Stimulated activated CD8-positive, alpha-beta memory T cell treated with anti-CD3 and anti-CD28 coated beads, Interleukin-7, amount 100 ng/mL, for 48 hours (primary cell): Measurements from ENCODE around the gene TTC23L.

Experiments
- DNase-seq, 2 donors: peaks; one replicate each; pipeline ENCODE4 v3.0.0-alpha.2; 2020; ENCODE audit warnings: low read depth in 1 of 2; ENCODE audit errors: extremely low read depth in 1 of 2

The TTC23L gene

DNA sequence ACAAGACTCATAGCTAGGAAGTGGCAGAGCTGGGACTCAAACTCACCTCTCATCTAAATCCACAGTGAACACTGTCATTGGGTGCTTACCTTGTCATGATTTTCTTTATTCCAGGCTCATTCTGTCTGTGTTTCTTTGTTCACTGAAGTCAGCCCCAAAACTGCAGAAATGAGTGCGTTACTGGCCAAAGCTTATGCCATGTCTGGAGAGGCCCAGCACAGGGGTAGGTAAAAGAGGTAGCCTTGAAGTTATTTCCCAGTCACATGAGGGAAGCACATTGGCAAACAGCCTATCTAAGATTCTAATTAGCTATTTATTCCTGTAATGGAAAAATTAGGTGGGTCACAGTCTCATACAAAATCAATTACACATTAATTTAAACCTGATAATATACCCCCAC, 29.8 kb downstream of the TTC23L start:
- DNase-seq: no peak

DNA sequence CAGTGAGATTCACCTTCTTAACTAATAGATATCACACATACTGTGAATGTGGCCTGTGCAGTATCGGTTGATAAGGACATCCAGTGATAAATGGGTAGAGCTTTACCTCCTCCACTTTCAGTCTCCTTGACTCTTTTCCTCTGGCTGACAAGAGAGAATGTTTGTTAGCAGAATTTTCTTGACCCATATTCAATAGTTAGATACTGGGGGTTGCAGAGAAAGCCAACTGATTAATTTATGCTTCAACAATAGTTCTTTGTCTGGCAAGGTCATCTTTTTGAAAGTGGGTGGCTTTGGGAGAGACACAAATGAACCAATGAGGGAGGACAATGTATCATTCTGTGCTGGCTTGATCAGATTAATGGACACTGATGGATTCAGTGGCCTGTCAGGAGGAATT, 30.3 kb downstream of the TTC23L start:
- DNase-seq: no peak

DNA sequence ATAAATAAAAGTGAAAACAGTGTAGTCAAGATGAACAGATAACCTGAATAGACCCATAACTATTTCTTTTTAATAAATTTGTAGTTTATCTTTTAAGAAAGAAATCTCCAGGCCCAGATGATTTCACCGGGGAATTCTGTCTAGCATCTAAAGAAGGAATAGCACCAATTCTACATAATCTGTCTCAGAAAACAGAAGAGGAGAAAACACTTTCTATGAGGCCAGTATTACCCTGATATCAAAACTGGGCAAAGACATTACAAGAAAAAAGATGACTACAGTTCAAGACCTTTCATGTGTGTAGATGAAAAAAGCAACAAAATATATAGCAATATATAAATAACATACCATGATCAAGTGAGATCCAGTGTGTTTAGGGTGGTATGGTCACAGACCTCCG, 31.4 kb downstream of the TTC23L start:
- DNase-seq: no peak

DNA sequence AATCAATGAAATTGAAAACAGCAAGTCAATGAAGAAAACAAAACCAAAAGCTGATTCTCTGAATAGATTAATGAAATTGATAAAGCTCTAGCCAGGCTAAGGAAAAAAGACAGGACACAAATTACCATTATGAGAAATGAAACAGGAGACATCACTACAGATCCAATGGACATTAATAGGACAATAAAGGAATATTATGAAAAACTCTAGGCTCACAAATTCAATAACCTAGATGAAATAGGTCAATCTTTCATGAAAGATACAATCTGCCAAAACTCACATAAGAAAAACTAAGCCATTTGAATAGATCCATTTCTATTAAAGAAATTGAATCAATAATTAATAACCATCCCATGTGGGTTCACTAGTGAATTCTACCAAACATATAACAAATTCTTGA, 37.3 kb downstream of the TTC23L start:
- DNase-seq: no peak

DNA sequence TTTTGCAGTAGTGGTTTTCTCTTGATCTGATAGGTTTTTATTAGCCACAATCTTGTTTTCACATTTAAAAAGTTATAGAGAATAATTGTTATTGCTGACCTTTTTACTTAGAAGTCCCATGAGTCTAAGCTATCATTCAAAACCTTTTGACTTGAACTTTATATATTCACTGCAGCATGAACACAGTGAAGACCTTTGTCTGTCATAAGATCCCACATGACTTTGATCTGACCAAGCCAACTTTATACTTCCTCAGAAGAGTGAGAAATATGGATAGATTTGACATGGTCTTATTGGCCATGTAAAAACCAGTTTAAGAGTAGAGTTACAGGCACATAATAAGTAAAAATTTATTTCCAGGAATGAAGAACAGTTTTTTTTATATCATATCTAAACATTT, 42.3 kb downstream of the TTC23L start:
- no peak for DNase-seq

DNA sequence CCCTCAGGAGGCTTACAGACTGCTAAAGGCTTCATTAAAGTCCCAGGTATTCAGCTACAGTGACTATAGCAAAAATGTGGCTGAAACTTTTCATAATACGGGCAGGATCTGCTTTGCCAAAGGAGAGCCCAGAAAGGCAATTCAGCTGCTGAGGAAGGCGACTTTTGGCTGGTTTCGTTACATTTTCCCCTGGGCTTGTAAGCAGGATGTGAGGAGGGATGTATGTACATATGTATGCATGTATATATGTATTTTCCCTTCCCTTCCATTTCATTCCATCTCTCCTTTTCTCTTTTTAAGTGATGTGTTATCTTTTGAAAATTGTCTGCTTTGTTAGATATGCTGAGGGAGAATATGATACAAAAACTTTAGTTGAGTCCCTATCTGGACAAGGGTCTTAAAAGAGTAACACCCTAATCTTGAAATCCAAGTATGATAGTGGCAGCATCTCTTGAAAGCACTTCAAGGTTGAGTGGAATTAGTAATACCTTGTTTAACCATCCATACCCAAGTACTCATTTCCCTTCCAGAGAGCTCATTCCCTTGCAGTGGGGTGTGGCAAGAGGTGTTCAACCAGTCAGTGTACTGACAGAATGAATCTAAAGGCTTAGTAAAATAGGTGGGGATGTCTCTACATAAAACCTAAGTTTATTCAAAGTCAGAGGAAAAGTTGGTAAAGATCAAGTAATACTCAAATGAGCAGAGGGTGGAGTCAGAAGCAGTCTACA, 47.6 kb downstream of the TTC23L start:
- no peak for DNase-seq

DNA sequence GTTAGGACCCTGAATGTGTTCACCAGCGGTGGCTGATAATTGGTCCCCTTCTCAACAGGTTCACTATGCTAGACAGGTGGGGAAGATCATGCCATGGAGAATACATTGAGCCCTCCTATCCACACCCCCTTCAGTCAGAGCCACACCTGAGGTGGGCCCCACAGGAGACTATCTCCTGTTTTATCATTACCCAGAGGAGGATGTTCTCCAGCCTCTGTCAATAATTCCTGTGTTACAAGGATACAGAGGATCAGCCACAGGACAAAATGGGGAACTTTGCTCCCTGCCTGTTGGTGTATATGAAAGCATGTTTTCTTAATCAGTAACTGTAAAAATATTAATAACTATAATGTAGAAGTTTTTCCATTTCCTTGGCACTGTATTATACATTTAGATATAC, 50.4 kb downstream of the TTC23L start:
- DNase-seq: no peak

DNA sequence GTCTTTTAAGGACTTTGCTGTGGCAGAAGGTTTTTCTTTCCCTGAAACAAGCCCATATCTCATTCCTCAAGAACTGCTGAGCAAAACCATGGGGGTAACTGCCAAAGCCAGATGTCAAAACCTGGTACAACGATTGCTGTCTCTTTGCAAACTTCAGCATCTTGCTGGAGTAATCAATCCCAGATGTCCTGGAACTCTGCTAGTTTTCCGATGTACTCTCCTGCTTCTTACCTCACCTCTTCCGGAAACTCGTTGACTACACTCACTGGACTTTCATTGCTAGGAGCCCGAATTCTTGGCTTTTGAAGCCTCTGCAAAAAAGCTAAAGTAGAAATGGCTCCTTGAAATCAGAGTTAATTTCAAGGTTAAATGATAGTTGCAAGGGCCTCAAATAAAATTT, 53.0 kb downstream of the TTC23L start:
- DNase-seq: no peak

DNA sequence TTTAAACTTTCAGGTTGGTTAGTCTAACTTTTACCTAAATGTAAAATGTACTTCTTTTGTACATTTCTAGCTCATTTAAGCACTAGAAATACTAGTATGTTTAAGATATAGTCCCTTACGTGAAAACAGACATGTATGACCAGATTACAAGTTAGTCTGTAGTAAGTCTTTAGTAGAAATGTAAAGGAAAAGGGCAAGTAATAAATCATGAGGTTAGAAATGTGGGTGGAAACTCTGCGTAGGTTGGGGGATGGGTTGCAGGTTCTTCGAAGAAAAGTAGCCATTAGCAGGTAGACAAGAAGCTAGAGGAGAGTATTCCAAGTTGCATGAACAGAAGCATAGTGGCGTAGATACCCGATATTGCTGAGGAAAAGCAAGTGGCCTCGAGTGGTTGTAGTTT, 53.5 kb downstream of the TTC23L start:
- DNase-seq: no peak

DNA sequence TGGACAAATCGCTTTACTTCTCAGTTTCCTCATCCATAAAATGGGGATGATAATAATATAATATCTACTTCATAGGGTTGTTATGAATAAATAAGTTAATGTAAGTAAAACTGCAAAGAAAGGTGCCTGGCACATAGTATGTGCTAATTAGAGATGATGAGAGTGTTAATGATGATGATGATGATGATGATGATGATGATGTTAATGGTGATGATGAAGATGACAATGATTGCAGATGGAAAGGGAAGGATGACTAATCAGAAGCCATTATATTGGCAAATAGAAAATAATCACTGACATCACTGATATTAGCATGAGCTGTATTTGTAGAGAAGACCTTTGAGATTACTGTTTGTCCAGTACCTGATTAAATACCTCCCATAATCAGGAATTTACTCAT, 55.8 kb downstream of the TTC23L start:
- DNase-seq: no peak

DNA sequence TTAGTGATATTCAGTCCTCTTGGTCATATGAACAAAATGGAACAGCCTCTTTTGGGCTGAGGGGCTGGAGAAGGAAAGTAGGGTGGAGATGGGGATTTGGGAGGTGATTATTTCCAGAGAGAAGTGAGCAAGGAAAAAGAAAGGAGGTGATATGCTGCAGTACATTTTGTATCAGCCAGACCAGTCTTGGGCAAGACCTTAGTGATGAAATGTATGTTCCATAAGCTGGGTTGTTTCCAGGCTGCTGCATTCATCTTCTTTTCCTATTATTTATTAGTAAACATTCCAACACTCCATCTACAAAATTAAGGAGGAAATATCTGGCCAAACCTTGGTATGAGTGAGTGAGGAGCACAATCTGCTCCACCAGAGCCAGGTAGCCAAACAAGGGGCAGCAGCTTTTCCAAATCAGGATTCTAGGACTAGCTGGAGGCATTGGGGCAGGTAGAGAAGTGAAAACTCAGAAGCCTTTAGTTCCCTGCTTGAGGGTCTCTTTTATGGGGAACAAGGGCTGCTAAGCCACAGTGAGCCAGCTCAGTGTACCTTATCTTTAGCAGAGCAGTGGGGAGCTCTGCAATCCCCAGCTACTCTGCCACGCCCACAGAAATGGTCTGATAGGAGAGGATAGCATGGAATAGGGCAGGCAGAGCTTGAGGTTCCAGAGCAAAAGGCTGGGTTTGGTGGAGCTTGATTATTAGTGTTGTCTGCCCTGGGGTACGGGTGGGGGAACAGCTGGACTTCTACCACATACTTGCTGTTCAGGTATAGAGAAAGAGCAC, 56.9 kb downstream of the TTC23L start:
- no peak for DNase-seq

DNA sequence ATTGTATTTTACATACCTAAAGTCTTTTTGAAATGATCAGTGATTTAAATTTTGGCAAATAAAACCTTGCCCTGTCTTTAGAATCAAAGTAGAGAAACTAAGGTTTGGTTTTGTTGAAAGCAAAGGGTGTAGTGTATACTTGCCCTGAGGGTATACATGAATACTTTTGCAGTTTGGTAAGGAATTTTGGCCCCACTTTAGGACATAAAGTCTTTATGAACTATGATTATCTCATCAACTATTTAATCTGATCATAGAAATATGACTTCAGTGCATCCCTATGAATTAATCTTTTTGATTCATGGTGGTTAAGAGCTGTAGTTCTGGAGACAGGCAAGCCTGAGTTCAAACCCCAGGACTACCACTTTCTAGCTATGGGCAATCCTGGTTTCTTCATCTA, 58.7 kb downstream of the TTC23L start:
- DNase-seq: no peak

DNA sequence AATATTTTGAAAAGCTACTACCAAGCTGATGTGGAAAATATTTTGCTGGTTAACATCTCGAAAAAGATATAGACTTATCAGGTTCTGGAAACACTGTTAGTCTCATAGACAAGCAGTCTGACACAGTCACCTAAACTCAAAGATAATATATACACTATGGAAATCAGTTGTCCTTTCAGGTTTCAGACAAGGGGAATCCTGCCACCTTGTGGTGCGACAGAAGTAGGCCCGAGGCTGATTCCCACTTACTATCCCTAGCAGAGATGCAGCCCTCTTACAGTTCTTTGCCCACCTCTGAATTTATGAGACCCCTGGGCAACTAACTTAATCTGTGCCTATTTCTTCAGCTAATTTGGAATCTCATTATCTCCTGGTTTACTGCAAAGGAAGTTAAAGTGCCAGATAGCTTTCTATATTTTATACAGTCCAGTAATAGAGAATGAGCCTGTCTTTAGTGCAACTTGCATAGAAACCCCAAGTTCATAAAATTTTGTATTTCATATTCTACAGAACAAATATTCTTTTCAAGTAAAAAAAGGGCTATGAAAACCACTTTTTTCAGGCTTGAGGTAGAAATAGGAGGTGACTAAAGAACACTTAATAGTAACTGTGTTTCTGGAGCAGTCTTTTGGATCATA, 59.4 kb downstream of the TTC23L start:
- DNase-seq: no peak

DNA sequence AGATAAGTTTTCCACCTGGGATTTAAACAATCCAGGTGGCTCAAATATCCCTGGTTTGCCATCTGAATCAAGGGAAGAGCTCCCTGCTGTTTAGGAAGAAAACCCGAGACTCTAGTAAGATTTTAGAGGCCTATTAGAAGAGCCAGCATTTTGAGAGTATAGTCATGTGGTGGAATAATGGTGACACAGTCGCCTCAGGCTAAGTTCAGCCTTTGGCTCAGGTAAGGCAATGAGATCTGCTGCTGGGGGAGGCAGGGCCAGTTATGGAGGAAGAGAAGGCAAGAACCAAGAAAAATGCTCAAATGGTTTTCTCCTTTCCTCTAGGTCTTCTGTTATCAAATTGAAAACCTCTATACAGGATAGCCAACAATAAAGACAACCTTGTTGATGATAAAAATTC, 60.1 kb downstream of the TTC23L start:
- no peak for DNase-seq

DNA sequence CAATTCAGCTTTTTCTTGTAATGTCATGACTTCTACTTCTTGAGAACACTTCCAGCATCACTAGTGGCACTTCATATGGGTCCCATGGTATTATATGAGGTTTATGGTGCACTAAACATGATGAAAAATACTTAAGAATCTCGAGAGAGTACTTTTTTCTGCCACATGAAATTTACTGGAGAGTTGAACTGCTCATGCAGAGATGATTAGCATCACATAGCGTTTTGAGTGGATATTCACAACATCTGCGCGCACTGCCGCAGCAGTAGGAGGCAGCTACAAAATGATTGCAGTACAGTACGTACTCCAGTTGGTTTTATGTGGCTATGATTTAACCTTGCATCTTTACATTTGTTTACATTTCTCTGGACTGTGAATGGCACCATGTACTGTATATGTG, 61.7 kb downstream of the TTC23L start:
- no peak for DNase-seq

DNA sequence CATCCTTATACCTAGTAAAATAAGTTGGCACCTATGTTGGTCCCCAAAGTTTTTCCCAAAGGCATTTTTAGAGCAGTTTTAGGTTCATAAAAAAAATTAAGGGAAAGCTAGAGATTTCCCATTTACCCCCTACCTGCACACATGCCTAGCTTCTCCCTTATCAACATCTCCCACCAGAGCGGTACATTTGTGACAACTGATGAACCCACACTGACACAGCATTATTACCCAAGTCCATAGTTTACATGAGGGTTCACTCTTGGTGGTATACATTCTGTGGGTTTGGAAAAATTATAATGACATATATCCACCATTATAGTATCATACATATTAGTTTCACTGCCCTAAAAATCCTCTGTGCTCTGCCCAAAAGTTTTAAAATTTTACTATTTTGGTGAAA, 64.3 kb downstream of the TTC23L start:
- no peak for DNase-seq

DNA sequence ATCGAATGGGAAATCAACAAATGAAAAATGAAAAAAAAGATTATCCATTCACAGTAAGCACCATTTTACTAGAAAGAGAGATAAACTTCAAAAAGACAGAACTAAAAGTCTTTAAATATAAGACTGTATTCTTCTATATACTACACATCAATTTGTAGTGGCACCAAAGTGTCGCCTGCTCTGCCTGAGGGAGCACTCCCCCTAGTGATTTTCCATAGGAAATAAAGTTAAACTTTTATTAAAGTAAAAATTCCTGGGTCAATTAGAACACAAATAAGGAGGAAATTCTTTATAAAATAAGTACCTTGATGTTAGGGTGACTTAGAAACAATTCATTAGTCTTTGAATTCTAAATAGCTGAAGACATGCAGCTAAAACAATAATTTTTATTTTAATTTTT, 66.6 kb downstream of the TTC23L start:
- DNase-seq: no peak

DNA sequence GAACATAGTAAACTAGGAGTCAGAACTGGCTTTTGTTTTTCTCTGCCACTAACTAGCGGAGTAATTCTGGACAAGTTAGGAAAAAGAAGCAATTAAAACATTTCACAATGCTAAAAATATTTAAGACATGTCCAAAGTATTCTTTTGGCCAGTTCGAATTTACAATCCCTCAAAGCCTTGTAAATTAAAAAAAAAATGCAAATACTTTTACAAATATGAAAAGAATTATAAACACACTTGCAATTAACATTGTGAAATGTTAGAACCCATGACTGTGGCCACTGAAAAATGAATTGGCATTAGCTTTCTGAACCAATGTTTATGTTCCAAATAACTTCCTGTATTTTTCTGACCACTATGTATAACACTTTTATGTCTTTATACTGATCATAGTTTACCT, 74.1 kb downstream of the TTC23L start:
- no peak for DNase-seq

DNA sequence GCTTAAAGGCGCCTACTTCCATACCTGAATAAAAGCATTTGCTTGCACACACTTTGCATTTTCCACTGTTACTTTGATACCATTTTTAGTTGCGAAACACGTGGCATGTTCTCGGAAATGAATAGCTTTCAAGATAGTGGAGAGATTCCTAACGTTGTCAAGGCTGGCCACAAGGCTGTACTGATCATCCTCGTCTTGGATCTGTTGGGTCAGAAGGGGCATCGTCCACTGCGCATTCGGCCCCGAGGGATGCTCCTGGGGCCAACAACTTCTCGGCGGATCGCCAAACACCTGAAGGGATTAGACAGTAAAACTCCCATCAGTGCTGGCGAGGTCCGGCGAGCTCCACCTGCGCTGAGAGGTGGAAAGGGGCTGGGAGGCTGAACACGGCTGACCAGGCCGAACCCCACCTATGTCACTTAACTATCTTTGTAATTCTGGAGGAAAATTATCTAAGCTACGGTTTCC, 75.7 kb downstream of the TTC23L start:
- no peak for DNase-seq

DNA sequence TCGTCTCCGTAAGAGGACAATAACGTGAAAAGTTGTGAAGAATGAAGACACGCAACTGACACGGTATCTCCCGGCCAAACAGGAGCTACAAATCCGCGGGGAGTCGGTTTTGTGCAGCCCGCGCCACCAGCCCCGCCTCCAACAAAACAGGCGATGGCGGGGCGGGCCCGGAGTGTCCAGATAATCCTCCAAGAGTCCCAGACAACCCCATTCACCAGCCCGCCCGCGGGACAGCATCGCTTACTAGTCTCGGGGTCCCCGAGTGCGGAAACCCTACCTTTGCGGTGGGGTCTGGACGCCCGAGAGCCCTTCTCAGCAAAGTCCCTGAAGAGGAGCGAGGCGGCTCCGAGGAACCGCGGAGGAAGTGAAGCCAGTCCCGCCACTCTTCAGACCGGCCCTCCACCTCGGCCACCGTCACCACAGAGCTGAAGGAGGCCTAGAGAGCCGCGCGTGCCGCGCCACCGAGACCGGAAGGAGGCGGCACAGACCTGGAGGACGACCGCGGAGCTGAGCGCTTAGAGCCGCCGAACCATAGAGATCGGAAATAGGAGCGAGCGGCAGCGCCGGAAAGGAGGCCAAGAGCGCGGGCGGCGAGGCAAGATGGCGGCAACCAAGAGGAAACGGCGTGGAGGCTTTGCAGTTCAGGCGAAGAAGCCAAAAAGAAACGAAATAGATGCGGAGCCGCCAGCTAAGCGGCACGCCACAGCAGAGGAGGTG, 76.3 kb downstream of the TTC23L start, which contains the start of the genes BRIX1 and RAD1:
TSS of gene BRIX1 (plus strand) at position 573 of the 717 bp plus-strand sequence. CDS start at position 601, 28 bp downstream.
TSS of gene RAD1 (minus strand) at position 366 of the 717 bp plus-strand sequence. CDS start 612 bp downstream, outside the sequence.
- DNase-seq: peak; percentile 91 to 93

DNA sequence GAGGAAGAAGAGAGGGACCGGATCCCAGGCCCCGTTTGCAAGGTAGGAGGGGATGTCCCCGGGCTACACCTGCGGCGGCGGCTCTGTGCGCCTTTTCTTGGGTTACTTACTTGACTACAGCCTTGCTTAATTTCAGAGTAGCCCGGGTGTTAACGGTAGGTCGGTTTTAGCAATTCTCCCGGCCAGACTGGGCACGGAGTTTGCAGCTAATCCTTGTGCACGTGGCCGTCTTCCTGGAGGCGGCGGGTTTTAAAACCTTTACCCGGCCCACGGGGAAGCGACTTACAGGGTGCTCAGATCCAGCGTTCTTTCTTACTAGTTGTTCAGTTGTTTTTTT, 76.9 kb downstream of the TTC23L start:
- no peak for DNase-seq
